SK-N-SH treated with all-trans-retinoic acid at 6 μM for 48 hours (cell line): ENCODE results near the gene ELOVL2.

Experiments
- ATAC-seq: fragments of 200-7000 bp; cut with Tn5 transposase; 3 replicates; pipeline ENCODE4 v1.9.1; 2020; ENCODE audit warnings: mild to moderate bottlenecking, moderate library complexity
- ARNTL ChIP-seq: fragments of 450-650 bp; formaldehyde crosslinking; IDR thresholded peaks from 2 replicates; pipeline ENCODE4 v1.5.0; 2020; ENCODE audit warnings: low read depth, mild to moderate bottlenecking, moderate library complexity, borderline replicate concordance
- CREB5 ChIP-seq: fragments of 250-450 bp; sonication (Bioruptor Pico); IDR thresholded peaks from 2 replicates; pipeline ENCODE4 v1.5.1; 2020; ENCODE audit warnings: low read depth, mild to moderate bottlenecking, moderate library complexity
- CSDC2 ChIP-seq: fragments of 250-450 bp; sonication (Bioruptor Pico); IDR thresholded peaks from 2 replicates; pipeline ENCODE4 v1.5.0; 2020; ENCODE audit warnings: mild to moderate bottlenecking, moderate library complexity
- ESRRG ChIP-seq: fragments of 250-450 bp; sonication (Bioruptor Pico); IDR thresholded peaks from 2 replicates; pipeline ENCODE4 v1.6.1; 2021; ENCODE audit warnings: mild to moderate bottlenecking
- GLIS3 ChIP-seq: fragments of 250-450 bp; sonication (Bioruptor Pico); IDR thresholded peaks from 2 replicates; pipeline ENCODE4 v1.5.0; 2020; ENCODE audit warnings: mild to moderate bottlenecking, moderate library complexity
- ISL1 ChIP-seq: fragments of 250-450 bp; sonication (Bioruptor Pico); IDR thresholded peaks from 2 replicates; pipeline ENCODE4 v2.1.2; 2022; ENCODE audit warnings: mild to moderate bottlenecking, moderate library complexity
- OSR1 ChIP-seq: fragments of 250-450 bp; sonication (Bioruptor Pico); IDR thresholded peaks from 2 replicates; pipeline ENCODE4 v1.8.0; 2022; ENCODE audit warnings: moderate library complexity, mild to moderate bottlenecking, inconsistent platforms
- POU6F1 ChIP-seq: fragments of 250-450 bp; sonication (Bioruptor Pico); IDR thresholded peaks from 2 replicates; pipeline ENCODE4 v1.8.0; 2021; ENCODE audit warnings: low read depth, mild to moderate bottlenecking, moderate library complexity, borderline replicate concordance
- PPARA ChIP-seq: fragments of 250-450 bp; sonication (Bioruptor Pico); IDR thresholded peaks from 2 replicates; pipeline ENCODE4 v1.5.0; 2020; ENCODE audit warnings: mild to moderate bottlenecking, borderline replicate concordance
- SNAI2 ChIP-seq: fragments of 250-450 bp; sonication (Bioruptor Pico); IDR thresholded peaks from 2 replicates; pipeline ENCODE4 v1.5.0; 2020; ENCODE audit warnings: mild to moderate bottlenecking, moderate library complexity
- TCF4 ChIP-seq: fragments of 250-450 bp; sonication (Bioruptor Pico); IDR thresholded peaks from 2 replicates; pipeline ENCODE4 v1.8.0; 2021; ENCODE audit warnings: mild to moderate bottlenecking, moderate library complexity, borderline replicate concordance
- TOX ChIP-seq: fragments of 250-450 bp; sonication (Bioruptor Pico); IDR thresholded peaks from 2 replicates; pipeline ENCODE4 v1.8.0; 2021; ENCODE audit warnings: mild to moderate bottlenecking, moderate library complexity, borderline replicate concordance
- TSHZ2 ChIP-seq: fragments of 250-450 bp; sonication (Bioruptor Pico); IDR thresholded peaks from 2 replicates; pipeline ENCODE4 v1.5.0; 2020; ENCODE audit warnings: mild to moderate bottlenecking, moderate library complexity
- ZC3H10 ChIP-seq: fragments of 250-450 bp; sonication (Bioruptor Pico); IDR thresholded peaks from 2 replicates; pipeline ENCODE4 v1.5.1; 2021; ENCODE audit warnings: mild to moderate bottlenecking, moderate library complexity
- ZFP3 ChIP-seq: fragments of 250-450 bp; sonication (Bioruptor Pico); IDR thresholded peaks from 2 replicates; pipeline ENCODE4 v1.5.0; 2020; ENCODE audit warnings: mild to moderate bottlenecking, moderate library complexity
- ZFP30 ChIP-seq: fragments of 450-650 bp; formaldehyde crosslinking; IDR thresholded peaks from 2 replicates; pipeline ENCODE4 v1.5.0; 2022; ENCODE audit warnings: mild to moderate bottlenecking, moderate library complexity
- ZNF565 ChIP-seq: fragments of 450-650 bp; formaldehyde crosslinking; conservative IDR thresholded peaks from 2 replicates; pipeline ENCODE4 v1.5.0; 2020; ENCODE audit warnings: low read depth, mild to moderate bottlenecking, moderate library complexity
- ZNF70 ChIP-seq: fragments of 450-650 bp; formaldehyde crosslinking; IDR thresholded peaks from 2 replicates; pipeline ENCODE4 v1.5.0; 2020; ENCODE audit warnings: mild to moderate bottlenecking, moderate library complexity
- ZNF8 ChIP-seq: fragments of 450-650 bp; formaldehyde crosslinking; IDR thresholded peaks from 2 replicates; pipeline ENCODE4 v1.5.0; 2020; ENCODE audit warnings: mild to moderate bottlenecking, moderate library complexity
- TF ChIP-seq, protein P1 (sequence below): fragments of 250-450 bp; sonication (Bioruptor Pico); IDR thresholded peaks from 2 replicates; pipeline ENCODE4 v1.8.0; 2020; ENCODE audit warnings: mild to moderate bottlenecking, moderate library complexity, borderline replicate concordance
- TF ChIP-seq, protein P2 (sequence below): fragments of 250-450 bp; sonication (Bioruptor Pico); IDR thresholded peaks from 2 replicates; pipeline ENCODE4 v1.5.1; 2021; ENCODE audit warnings: mild to moderate bottlenecking, moderate library complexity

Gene ELOVL2

DNA sequence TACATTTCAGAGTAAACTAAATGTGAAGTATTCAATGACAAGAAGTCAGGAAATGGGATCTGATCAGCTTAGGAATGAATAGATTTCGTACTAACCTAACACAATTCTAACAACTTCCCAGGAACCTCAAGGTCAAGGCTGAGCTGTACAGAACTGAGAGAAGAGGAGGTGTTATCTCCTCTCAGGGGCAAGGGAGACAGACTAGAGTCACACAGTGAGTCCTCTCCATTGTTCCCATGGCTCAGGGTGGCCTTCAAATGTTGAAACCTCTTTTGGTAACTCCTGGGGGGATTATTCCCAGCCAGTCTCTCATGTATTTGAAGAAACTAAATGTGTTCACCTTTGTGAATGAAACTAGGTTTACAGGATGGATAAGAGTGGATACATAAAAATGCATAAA is 27.7 kb downstream of the ELOVL2 start:
- TF ChIP-seq ZC3H10 (CRISPR knock-in tag): no peak
- TF ChIP-seq POU6F1 (CRISPR knock-in tag): no peak
- TF ChIP-seq OSR1 (CRISPR knock-in tag): no peak
- TF ChIP-seq ZNF70 (CRISPR knock-in tag): no peak
- TF ChIP-seq, protein P1, sequence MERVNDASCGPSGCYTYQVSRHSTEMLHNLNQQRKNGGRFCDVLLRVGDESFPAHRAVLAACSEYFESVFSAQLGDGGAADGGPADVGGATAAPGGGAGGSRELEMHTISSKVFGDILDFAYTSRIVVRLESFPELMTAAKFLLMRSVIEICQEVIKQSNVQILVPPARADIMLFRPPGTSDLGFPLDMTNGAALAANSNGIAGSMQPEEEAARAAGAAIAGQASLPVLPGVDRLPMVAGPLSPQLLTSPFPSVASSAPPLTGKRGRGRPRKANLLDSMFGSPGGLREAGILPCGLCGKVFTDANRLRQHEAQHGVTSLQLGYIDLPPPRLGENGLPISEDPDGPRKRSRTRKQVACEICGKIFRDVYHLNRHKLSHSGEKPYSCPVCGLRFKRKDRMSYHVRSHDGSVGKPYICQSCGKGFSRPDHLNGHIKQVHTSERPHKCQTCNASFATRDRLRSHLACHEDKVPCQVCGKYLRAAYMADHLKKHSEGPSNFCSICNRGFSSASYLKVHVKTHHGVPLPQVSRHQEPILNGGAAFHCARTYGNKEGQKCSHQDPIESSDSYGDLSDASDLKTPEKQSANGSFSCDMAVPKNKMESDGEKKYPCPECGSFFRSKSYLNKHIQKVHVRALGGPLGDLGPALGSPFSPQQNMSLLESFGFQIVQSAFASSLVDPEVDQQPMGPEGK (CRISPR knock-in tag): no peak
- TF ChIP-seq ESRRG: no peak
- TF ChIP-seq TCF4 (CRISPR knock-in tag): no peak
- no peak for TF ChIP-seq GLIS3
- TF ChIP-seq TSHZ2: no peak
- no peak for TF ChIP-seq ZFP3 (CRISPR knock-in tag)
- TF ChIP-seq ZNF565: no peak
- no peak for TF ChIP-seq PPARA (CRISPR knock-in tag)
- TF ChIP-seq, protein P2, sequence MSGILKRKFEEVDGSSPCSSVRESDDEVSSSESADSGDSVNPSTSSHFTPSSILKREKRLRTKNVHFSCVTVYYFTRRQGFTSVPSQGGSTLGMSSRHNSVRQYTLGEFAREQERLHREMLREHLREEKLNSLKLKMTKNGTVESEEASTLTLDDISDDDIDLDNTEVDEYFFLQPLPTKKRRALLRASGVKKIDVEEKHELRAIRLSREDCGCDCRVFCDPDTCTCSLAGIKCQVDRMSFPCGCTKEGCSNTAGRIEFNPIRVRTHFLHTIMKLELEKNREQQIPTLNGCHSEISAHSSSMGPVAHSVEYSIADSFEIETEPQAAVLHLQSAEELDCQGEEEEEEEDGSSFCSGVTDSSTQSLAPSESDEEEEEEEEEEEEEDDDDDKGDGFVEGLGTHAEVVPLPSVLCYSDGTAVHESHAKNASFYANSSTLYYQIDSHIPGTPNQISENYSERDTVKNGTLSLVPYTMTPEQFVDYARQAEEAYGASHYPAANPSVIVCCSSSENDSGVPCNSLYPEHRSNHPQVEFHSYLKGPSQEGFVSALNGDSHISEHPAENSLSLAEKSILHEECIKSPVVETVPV (CRISPR knock-in tag): no peak
- no peak for TF ChIP-seq ZNF8 (CRISPR knock-in tag)
- TF ChIP-seq TOX: no peak
- no peak for TF ChIP-seq ZFP30 (CRISPR knock-in tag)
- no peak for TF ChIP-seq ARNTL (CRISPR knock-in tag)
- no peak for TF ChIP-seq ISL1
- no peak for TF ChIP-seq SNAI2 (CRISPR knock-in tag)
- ATAC-seq: no peak

- TF ChIP-seq POU6F1 (CRISPR knock-in tag): no peak
- no peak for TF ChIP-seq CSDC2 (CRISPR knock-in tag)
- no peak for TF ChIP-seq PPARA (CRISPR knock-in tag)
- TF ChIP-seq ZNF70 (CRISPR knock-in tag): no peak
- no peak for TF ChIP-seq ZFP30 (CRISPR knock-in tag)
- TF ChIP-seq ARNTL (CRISPR knock-in tag): no peak
- TF ChIP-seq ESRRG: no peak
- ATAC-seq: no peak
Measured at GRCh38 chr6:11015102-11015501, 29.0 kb downstream of the ELOVL2 start.

GRCh38 chr6:11013721-11014070 is 30.4 kb downstream of the ELOVL2 start:
- ATAC-seq: no peak
- TF ChIP-seq TCF4 (CRISPR knock-in tag) (no peak), CREB5 (CRISPR knock-in tag) (no peak)
